Fibroblast of mammary gland (primary cell): ENCODE results near the gene TRIM32.

ENCODE experiments used
- DNase-seq: peaks from one replicate; pipeline ENCODE4 v3.0.0-alpha.2; 2010; ENCODE audit warnings: low read depth
- H3K4me3 ChIP-seq: 2 replicates; pipeline ENCODE4 v1.5.1; 2011; ENCODE audit warnings: low read depth, mild to moderate bottlenecking, low read length, moderate library complexity; ENCODE audit not compliant: control insufficient read depth
- CTCF ChIP-seq: conservative IDR thresholded peaks from 2 replicates; pipeline ENCODE4 v1.5.1; 2011; ENCODE audit warnings: low read depth, low read length, inconsistent platforms; ENCODE audit not compliant: control insufficient read depth, insufficient read depth

TRIM32 gene

DNA sequence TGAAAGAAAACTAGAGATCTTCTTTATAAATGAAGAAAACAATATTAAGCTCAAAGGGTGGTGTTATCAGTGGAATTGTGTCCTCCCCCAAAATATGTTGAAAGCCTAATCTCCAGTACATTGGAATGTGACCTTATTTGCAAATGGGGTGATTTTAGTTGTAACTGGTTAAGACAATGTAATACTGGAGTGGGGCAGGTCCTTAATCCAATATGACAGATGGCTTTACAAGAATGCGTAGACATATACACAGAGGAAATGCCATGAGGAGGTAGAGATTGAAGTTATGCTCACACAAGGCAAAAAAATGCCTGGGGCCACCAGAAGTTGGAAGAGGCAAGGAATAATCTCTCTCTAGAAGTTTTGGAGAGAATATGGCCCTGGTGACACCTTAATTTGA lies 13.7 kb upstream of the TRIM32 start:
- no peak for DNase-seq
- no peak overlapping the region for H3K4me3 ChIP-seq
- no peak for TF ChIP-seq CTCF

DNA sequence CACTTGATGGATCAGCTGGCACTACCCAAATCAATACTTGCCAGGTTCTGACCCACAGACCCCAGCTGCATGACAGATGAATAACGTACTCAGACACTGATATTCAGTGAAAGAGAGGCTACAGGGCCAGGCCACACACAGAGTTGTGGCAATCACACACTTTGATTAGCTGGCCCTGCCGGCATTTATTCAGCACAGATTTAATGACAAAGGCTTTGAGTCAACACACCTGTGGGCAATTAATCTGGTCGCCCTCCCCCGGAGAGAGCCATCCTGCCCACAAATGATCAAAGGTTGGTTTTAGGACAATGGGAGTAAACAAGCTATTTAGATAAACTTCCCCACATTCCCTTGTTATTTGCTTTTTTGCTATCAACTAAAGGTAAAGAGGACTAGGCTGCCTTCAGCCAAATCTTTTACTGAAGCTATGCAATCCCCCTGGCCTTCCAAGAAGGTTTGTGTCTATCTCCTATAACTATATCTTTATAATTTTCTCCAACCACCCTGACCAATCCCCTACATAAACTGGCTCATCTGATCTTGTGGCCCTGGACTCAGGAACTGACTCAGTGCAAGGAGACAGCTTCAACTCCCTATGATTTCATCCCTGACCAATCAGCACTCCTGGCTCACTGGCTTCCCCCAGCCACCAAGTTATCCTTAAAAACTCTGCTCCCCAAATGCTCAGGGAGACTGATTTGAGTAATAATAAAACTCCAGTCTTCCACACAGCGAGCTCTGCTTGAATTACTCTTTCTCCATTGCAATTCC lies 12.7 kb upstream of the TRIM32 start:
- H3K4me3 ChIP-seq, result no peak overlapping the region
- no peak for TF ChIP-seq CTCF
- DNase-seq, result no peak

DNA sequence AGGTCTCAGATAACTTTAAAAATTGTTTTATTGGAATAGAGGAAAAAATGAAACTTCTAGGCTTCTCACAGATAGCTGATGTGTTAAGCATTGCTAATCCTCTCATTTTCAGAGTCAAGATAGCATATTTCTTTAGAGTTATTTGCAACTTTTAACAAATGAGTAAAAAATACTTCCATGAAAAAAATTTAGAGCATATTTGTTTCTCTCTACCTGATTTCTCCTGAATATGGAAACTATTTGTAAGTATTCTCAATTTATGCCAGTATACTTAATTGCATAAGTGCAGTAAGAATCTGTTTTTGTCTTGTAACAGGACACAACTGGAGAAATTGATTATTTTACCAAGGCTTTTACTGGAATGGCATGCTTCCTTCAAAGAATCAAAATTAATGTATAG lies 3.6 kb upstream of the TRIM32 start:
- no peak for TF ChIP-seq CTCF
- H3K4me3 ChIP-seq, result no peak overlapping the region
- DNase-seq, result no peak

DNA sequence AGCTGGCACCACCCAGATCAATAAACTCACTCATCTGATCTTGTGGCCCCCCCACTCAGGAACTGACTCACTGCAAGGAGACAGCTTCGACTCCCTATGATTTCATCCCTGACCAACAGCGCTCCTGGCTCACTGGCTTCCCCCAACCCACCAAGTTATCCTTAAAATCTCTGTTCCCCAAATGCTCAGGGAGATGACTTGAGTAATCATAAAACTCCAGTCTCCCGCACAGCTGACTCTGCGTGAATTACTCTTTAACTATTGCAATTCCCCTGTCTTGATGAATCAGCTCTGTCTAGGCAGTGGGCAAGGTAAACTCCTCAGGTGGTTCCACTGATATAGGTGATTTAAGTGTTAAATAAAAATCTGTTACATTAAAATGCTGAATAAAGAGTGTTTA lies 1.9 kb upstream of the TRIM32 start:
- no peak for TF ChIP-seq CTCF
- DNase-seq, result peak; percentile 27
- H3K4me3 ChIP-seq, result no peak overlapping the region

GRCh38 chr9:116686135-116686534 lies 970 bp upstream of the TRIM32 start:
- no peak for DNase-seq
- peak overlapping the region; percentile 79 for H3K4me3 ChIP-seq
- no peak for TF ChIP-seq CTCF

- DNase-seq, result peak; percentile 33
- peak overlapping the region; percentile 79 for H3K4me3 ChIP-seq
- no peak for TF ChIP-seq CTCF
These were observed 422 bp upstream of the TRIM32 start for GRCh38 chr9:116686693-116687073.

- no peak for TF ChIP-seq CTCF
- H3K4me3 ChIP-seq, result peak overlapping the region; percentile 79
- no peak for DNase-seq
These were observed 640 bp downstream of the TRIM32 start for GRCh38 chr9:116687754-116688135.
